HG03064 (cell line): Measurements from ENCODE around the gene B3GLCT.

Experiments
- ATAC-seq: cut with Tn5 transposase; IDR thresholded peaks from one replicate; pipeline ENCODE4 v1.9.1; 2021; ENCODE audit warnings: low read depth; ENCODE audit not compliant: unreplicated experiment

B3GLCT gene

GRCh38 chr13:31267126-31267784, 67.5 kb downstream of the B3GLCT start:
- no peak for ATAC-seq

- no peak for ATAC-seq
These were observed 74.6 kb downstream of the B3GLCT start for GRCh38 chr13:31274390-31274789.

GRCh38 chr13:31276421-31276820, 76.6 kb downstream of the B3GLCT start:
- ATAC-seq: no peak

GRCh38 chr13:31278869-31279268, 79.1 kb downstream of the B3GLCT start:
- no peak for ATAC-seq

GRCh38 chr13:31282741-31283455, 83.1 kb downstream of the B3GLCT start:
- ATAC-seq: no peak

- ATAC-seq: no peak
These were observed 87.2 kb downstream of the B3GLCT start for GRCh38 chr13:31286930-31287329.

- ATAC-seq: no peak
These were observed 101.3 kb downstream of the B3GLCT start for GRCh38 chr13:31301119-31301518.

GRCh38 chr13:31310356-31310755, 110.6 kb downstream of the B3GLCT start:
- no peak for ATAC-seq

GRCh38 chr13:31310786-31311185, 111.0 kb downstream of the B3GLCT start:
- ATAC-seq: no peak

- ATAC-seq: no peak
These were observed 112.1 kb downstream of the B3GLCT start for GRCh38 chr13:31311921-31312320.

- no peak for ATAC-seq
These were observed 115.2 kb downstream of the B3GLCT start for GRCh38 chr13:31314961-31315360.

GRCh38 chr13:31320946-31321345, 121.2 kb downstream of the B3GLCT start:
- no peak for ATAC-seq

GRCh38 chr13:31321457-31321856, 121.7 kb downstream of the B3GLCT start:
- ATAC-seq: no peak

GRCh38 chr13:31322026-31322425, 122.3 kb downstream of the B3GLCT start:
- no peak for ATAC-seq

- no peak for ATAC-seq
These were observed 123.1 kb downstream of the B3GLCT start for GRCh38 chr13:31322702-31323405.

- no peak for ATAC-seq
These were observed 127.5 kb downstream of the B3GLCT start for GRCh38 chr13:31327182-31327860.

- no peak for ATAC-seq
These were observed 128.9 kb downstream of the B3GLCT start for GRCh38 chr13:31328549-31329235.

GRCh38 chr13:31330236-31330635, 130.5 kb downstream of the B3GLCT start:
- ATAC-seq: no peak

GRCh38 chr13:31331068-31331467, 131.3 kb downstream of the B3GLCT start:
- ATAC-seq: no peak

GRCh38 chr13:31334547-31334946, 134.8 kb downstream of the B3GLCT start:
- ATAC-seq: no peak
